OCI-LY1 (cell line): ENCODE measurements around the gene MARK2.

Experiments
- H2AFZ ChIP-seq: fragments of 200-600 bp; sonication (generic), shearing (Covaris generic); 2 replicates; pipeline ENCODE4 v1.6.0; 2014; ENCODE audit warnings: antibody characterized with exemption, mild to moderate bottlenecking, low read length
- H3F3A ChIP-seq: fragments of 200-600 bp; sonication (generic), shearing (Covaris generic); 2 replicates; pipeline ENCODE4 v1.6.0; 2014; ENCODE audit warnings: mild to moderate bottlenecking, antibody characterized with exemption, low read length, moderate library complexity; ENCODE audit not compliant: insufficient read depth
- H3K27ac ChIP-seq: fragments of 200-600 bp; sonication (generic); 2 replicates; pipeline ENCODE4 v1.5.1; 2014; ENCODE audit warnings: low read length, mixed run types, mild to moderate bottlenecking, low read depth; ENCODE audit not compliant: poor library complexity, severe bottlenecking
- H3K27me3 ChIP-seq: fragments of 200-600 bp; sonication (generic); 2 replicates; pipeline ENCODE4 v1.6.0; 2014; ENCODE audit warnings: antibody characterized with exemption, mild to moderate bottlenecking, low read length, moderate library complexity; ENCODE audit not compliant: insufficient read depth
- H3K36me3 ChIP-seq: fragments of 200-600 bp; sonication (generic); 2 replicates; pipeline ENCODE4 v1.6.1; 2014; ENCODE audit warnings: mild to moderate bottlenecking, antibody characterized with exemption, low read length, moderate library complexity, mixed read lengths; ENCODE audit not compliant: insufficient read depth
- H3K4me1 ChIP-seq: fragments of 200-600 bp; sonication (generic); 2 replicates; pipeline ENCODE4 v1.5.1; 2014; ENCODE audit warnings: mild to moderate bottlenecking, low read length, moderate library complexity; ENCODE audit not compliant: insufficient read depth, severe bottlenecking
- H3K4me2 ChIP-seq: fragments of 200-600 bp; sonication (generic), shearing (Covaris generic); 2 replicates; pipeline ENCODE4 v1.6.1; 2014; ENCODE audit warnings: low read length
- H3K4me3 ChIP-seq: fragments of 200-600 bp; sonication (generic); 2 replicates; pipeline ENCODE4 v1.5.1; 2014; ENCODE audit warnings: low read length, low read depth, mild to moderate bottlenecking, mixed read lengths; ENCODE audit not compliant: poor library complexity, severe bottlenecking
- H3K79me2 ChIP-seq: fragments of 200-600 bp; shearing (Covaris generic); 2 replicates; pipeline ENCODE4 v1.6.1; 2016; ENCODE audit warnings: mixed run types, low read length, mixed read lengths; ENCODE audit not compliant: insufficient read depth
- H3K9ac ChIP-seq: fragments of 200-600 bp; sonication (generic), shearing (Covaris generic); 2 replicates; pipeline ENCODE4 v1.6.1; 2014; ENCODE audit warnings: mild to moderate bottlenecking, low read length, mixed read lengths
- H3K9me2 ChIP-seq: fragments of 200-600 bp; sonication (generic), shearing (Covaris generic); 2 replicates; pipeline ENCODE4 v1.6.1; 2014; ENCODE audit warnings: low read depth, mild to moderate bottlenecking, low read length, mixed read lengths
- H3K9me3 ChIP-seq: fragments of 200-600 bp; shearing (Covaris generic); 2 replicates; pipeline ENCODE4 v1.6.1; 2014; ENCODE audit warnings: low read length, mixed read lengths
- H4K20me1 ChIP-seq: fragments of 200-600 bp; sonication (generic), shearing (Covaris generic); 2 replicates; pipeline ENCODE4 v1.6.0; 2016; ENCODE audit warnings: mild to moderate bottlenecking, low read length; ENCODE audit not compliant: insufficient read depth
- EZH2 ChIP-seq: fragments of 200-600 bp; sonication (generic), shearing (Covaris generic); IDR thresholded peaks from 2 replicates; pipeline ENCODE4 v1.8.0; 2017; ENCODE audit warnings: borderline replicate concordance, mixed run types, mild to moderate bottlenecking, antibody characterized with exemption, low read length, moderate library complexity, mixed read lengths
- TF ChIP-seq, protein P1 (sequence below): fragments of 200-600 bp; sonication (generic), shearing (Covaris generic); IDR thresholded peaks from 2 replicates; pipeline ENCODE4 v1.5.1; 2017; ENCODE audit warnings: mild to moderate bottlenecking, antibody characterized with exemption, low read length, moderate library complexity, mixed read lengths

Gene MARK2

DNA sequence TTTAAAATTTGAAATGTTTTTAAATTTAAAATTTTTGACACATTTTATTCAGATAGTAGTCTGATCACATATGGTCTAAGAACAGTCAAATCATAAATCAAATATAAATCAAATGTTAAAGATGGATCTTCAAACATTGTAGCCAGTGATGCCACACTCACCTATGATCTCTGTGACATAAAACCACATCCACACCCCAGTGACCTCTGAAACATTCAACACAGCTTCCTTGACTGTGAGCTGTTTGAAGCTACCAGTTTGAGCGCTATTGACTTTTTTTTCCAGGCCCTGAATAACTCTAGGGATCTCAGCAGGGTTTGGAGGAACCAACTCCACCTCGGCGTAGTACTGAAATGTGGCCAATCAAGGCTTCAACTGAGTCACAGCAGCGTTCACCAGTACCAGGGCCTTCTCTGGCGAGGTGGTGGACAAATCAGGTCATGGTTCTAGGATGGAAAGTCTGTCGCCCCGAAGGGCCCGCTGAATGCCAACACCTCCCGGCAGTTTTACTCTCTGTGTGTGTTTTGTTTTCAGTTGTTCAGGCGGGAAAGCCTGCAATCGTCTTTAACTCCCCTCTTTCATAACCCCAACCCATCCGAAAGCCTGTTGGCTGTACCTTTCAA, 4.3 kb upstream of the MARK2 start:
- Histone ChIP-seq H3F3A (no peaks in the 10 kb centered on the region), H3K4me1 (peaks cover 12% of the 10 kb centered on the region), H3K9me3 (no peaks in the 10 kb centered on the region), H3K4me3 (no peak overlapping the region), H3K9ac (no peak overlapping the region), H4K20me1 (no peaks in the 10 kb centered on the region), H3K36me3 (no peaks in the 10 kb centered on the region), H3K79me2 (peaks cover 4% of the 10 kb centered on the region), H3K4me2 (no peak overlapping the region), H3K27ac (no peak overlapping the region), H2AFZ (no peak overlapping the region), H3K9me2 (no peaks in the 10 kb centered on the region), H3K27me3 (no peaks in the 10 kb centered on the region)
- TF ChIP-seq, protein P1, sequence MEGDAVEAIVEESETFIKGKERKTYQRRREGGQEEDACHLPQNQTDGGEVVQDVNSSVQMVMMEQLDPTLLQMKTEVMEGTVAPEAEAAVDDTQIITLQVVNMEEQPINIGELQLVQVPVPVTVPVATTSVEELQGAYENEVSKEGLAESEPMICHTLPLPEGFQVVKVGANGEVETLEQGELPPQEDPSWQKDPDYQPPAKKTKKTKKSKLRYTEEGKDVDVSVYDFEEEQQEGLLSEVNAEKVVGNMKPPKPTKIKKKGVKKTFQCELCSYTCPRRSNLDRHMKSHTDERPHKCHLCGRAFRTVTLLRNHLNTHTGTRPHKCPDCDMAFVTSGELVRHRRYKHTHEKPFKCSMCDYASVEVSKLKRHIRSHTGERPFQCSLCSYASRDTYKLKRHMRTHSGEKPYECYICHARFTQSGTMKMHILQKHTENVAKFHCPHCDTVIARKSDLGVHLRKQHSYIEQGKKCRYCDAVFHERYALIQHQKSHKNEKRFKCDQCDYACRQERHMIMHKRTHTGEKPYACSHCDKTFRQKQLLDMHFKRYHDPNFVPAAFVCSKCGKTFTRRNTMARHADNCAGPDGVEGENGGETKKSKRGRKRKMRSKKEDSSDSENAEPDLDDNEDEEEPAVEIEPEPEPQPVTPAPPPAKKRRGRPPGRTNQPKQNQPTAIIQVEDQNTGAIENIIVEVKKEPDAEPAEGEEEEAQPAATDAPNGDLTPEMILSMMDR, result no peak
- no peak for TF ChIP-seq EZH2

DNA sequence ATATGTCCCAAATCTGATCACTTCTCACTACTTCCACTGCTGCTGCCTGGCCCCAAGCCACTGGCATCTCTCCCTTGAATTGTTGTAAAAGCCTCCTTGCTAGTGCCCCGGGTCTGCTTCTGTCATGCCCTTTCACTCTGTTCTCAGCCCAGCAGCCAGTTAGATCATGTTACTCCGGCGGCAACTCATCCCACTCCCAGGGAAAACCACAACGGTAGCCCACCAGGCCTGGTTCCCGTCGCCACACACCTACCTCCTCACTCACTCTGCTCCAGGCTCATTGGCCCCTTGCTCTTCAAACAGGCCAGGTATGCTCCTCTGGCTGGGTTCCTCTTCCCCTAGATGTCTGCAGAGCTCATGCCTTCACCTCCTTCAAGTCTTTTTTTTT, 3.8 kb upstream of the MARK2 start:
- Histone ChIP-seq H3K4me3 (no peak overlapping the region), H3F3A (no peaks in the 10 kb centered on the region), H3K27ac (no peak overlapping the region), H3K79me2 (peaks cover 9% of the 10 kb centered on the region), H4K20me1 (no peaks in the 10 kb centered on the region), H3K36me3 (no peaks in the 10 kb centered on the region), H3K9me3 (no peaks in the 10 kb centered on the region), H2AFZ (no peak overlapping the region), H3K4me2 (no peak overlapping the region), H3K4me1 (peaks cover 15% of the 10 kb centered on the region), H3K9ac (no peak overlapping the region), H3K27me3 (no peaks in the 10 kb centered on the region), H3K9me2 (no peaks in the 10 kb centered on the region)
- no peak for TF ChIP-seq EZH2
- TF ChIP-seq, protein P1, result no peak

DNA sequence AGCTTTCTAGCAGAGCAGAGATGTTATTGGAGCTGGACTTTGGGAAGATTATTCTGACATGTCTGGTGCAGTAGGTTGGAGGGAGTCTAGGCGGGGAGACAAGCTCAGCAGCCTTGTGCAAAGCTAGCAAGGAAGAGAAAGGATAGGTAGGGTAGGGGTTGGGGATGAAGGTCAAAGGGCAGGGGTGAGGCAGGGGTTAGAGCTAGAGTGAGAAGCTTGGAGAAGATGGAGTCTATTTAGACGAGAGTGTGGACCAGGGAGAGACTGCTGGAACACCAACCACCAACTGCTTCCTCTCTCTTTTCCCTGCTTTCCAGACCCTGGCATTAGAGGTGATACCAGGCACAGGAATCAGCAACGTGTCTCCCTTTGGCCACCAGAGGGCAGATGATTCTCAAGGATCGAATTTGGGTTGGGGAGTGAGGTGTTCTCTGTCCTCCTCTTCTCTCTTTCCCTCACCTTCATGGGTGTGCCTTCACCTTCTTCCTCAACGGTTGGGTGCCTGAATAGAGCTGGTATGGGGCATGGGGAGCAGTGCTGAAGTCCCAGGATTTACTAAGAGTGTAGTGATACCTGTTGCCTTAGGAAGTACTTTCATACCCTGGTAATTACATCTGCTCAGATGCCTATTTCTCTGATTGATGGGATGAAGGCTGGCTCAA, 1.8 kb upstream of the MARK2 start:
- Histone ChIP-seq H2AFZ (no peak overlapping the region), H3K36me3 (peaks cover 5% of the 10 kb centered on the region; the same call in 1 of the 2 replicates), H3K4me1 (peaks cover 35% of the 10 kb centered on the region), H3K9ac (no peak overlapping the region; the same call in 1 of the 2 replicates), H3K4me3 (no peak overlapping the region), H3K79me2 (peaks cover 29% of the 10 kb centered on the region), H3K27me3 (no peaks in the 10 kb centered on the region), H4K20me1 (no peaks in the 10 kb centered on the region), H3F3A (no peaks in the 10 kb centered on the region), H3K9me2 (no peaks in the 10 kb centered on the region), H3K4me2 (no peak overlapping the region; the same call in 1 of the 2 replicates), H3K9me3 (no peaks in the 10 kb centered on the region), H3K27ac (peak overlapping the region; percentile 83)
- TF ChIP-seq EZH2, result no peak
- TF ChIP-seq, protein P1, result peak; percentile 87
